H9 (cell line): Measurements from ENCODE around the gene PRSS21. TPM values are rescaled to one million over a fixed set of nuclear protein-coding genes. Genes with fewer than 3 reads are reported as not detected.

Experiments used
- DNase-seq: peaks from one replicate; pipeline ENCODE4 v3.0.0-alpha.2; 2017
- H2AFZ ChIP-seq: one replicate; pipeline ENCODE4 v1.6.1; 2013; ENCODE audit warnings: mild to moderate bottlenecking, low read length, control low read depth, moderate library complexity
- H2AK5ac ChIP-seq: 2 replicates; pipeline ENCODE4 v1.6.1; 2013; ENCODE audit warnings: low read length, control low read depth, mixed read lengths; ENCODE audit not compliant: insufficient read length
- H2BK120ac ChIP-seq: one replicate; pipeline ENCODE4 v1.6.1; 2013; ENCODE audit warnings: low read depth, mild to moderate bottlenecking, low read length, control low read depth, inconsistent platforms; ENCODE audit not compliant: poor library complexity, severe bottlenecking
- H2BK12ac ChIP-seq: 2 replicates; pipeline ENCODE4 v1.6.1; 2013; ENCODE audit warnings: low read length, control low read depth, mixed read lengths, low read depth; ENCODE audit not compliant: insufficient read length
- H2BK15ac ChIP-seq: 2 replicates; pipeline ENCODE4 v1.6.1; 2013; ENCODE audit warnings: low read depth, low read length, control low read depth
- H2BK20ac ChIP-seq: one replicate; pipeline ENCODE4 v1.6.1; 2013; ENCODE audit warnings: low read depth, mild to moderate bottlenecking, low read length, control low read depth, inconsistent platforms; ENCODE audit not compliant: poor library complexity, severe bottlenecking
- H2BK5ac ChIP-seq: 2 replicates; pipeline ENCODE4 v1.6.1; 2013; ENCODE audit warnings: low read length, control low read depth, mixed read lengths; ENCODE audit not compliant: insufficient read length
- H3K14ac ChIP-seq: 2 replicates; pipeline ENCODE4 v1.6.1; 2013; ENCODE audit warnings: low read length, control low read depth; ENCODE audit not compliant: insufficient read depth
- H3K18ac ChIP-seq: 2 replicates; pipeline ENCODE4 v1.6.1; 2013; ENCODE audit warnings: low read depth, mild to moderate bottlenecking, mixed read lengths, low read length, control low read depth; ENCODE audit not compliant: insufficient read length
- H3K23ac ChIP-seq: 2 replicates; pipeline ENCODE4 v1.6.1; 2013; ENCODE audit warnings: low read length, control low read depth, mixed read lengths, low read depth; ENCODE audit not compliant: insufficient read length
- H3K23me2 ChIP-seq: 2 replicates; pipeline ENCODE4 v1.6.1; 2013; ENCODE audit warnings: low read depth, mild to moderate bottlenecking, mixed read lengths, low read length, control low read depth; ENCODE audit not compliant: insufficient read length, poor library complexity, severe bottlenecking
- H3K27ac ChIP-seq: 2 replicates; pipeline ENCODE4 v1.5.1; 2013; ENCODE audit warnings: low read length, control low read depth, mixed read lengths, low read depth; ENCODE audit not compliant: insufficient read length
- H3K27me3 ChIP-seq: 2 replicates; pipeline ENCODE4 v1.6.1; 2013; ENCODE audit warnings: low read length, control low read depth, inconsistent platforms; ENCODE audit not compliant: insufficient read depth
- H3K4ac ChIP-seq: 2 replicates; pipeline ENCODE4 v1.6.1; 2013; ENCODE audit warnings: low read depth, mild to moderate bottlenecking, control low read depth, inconsistent platforms, low read length, moderate library complexity
- H3K4me1 ChIP-seq: 2 replicates; pipeline ENCODE4 v1.6.1; 2013; ENCODE audit warnings: low read length, control low read depth, inconsistent platforms; ENCODE audit not compliant: insufficient read depth
- H3K4me2 ChIP-seq: 2 replicates; pipeline ENCODE4 v1.6.1; 2013; ENCODE audit warnings: low read length, control low read depth, mixed read lengths; ENCODE audit not compliant: insufficient read length, insufficient read depth
- H3K56ac ChIP-seq: 2 replicates; pipeline ENCODE4 v1.6.1; 2013; ENCODE audit warnings: low read depth, mild to moderate bottlenecking, mixed read lengths, low read length, control low read depth; ENCODE audit not compliant: insufficient read length
- H3K79me1 ChIP-seq: 2 replicates; pipeline ENCODE4 v1.6.1; 2013; ENCODE audit warnings: low read depth, mild to moderate bottlenecking, moderate library complexity, low read length, control low read depth, inconsistent platforms; ENCODE audit not compliant: insufficient read depth, poor library complexity, severe bottlenecking
- H3K79me2 ChIP-seq: 2 replicates; pipeline ENCODE4 v1.6.1; 2013; ENCODE audit warnings: low read length, control low read depth, inconsistent platforms; ENCODE audit not compliant: insufficient read depth
- H3K9ac ChIP-seq: 2 replicates; pipeline ENCODE4 v1.6.1; 2013; ENCODE audit warnings: low read length, control low read depth, mixed read lengths; ENCODE audit not compliant: insufficient read length; ENCODE audit errors: extremely low read depth
- H3K9me3 ChIP-seq: one replicate; pipeline ENCODE4 v1.6.1; 2013; ENCODE audit warnings: low read depth, low read length, inconsistent platforms; ENCODE audit not compliant: control insufficient read depth
- H3T11ph ChIP-seq: one replicate; pipeline ENCODE4 v1.6.1; 2013; ENCODE audit warnings: mild to moderate bottlenecking, low read length, control low read depth, inconsistent platforms
- H4K20me1 ChIP-seq: one replicate; pipeline ENCODE4 v1.6.1; 2013; ENCODE audit not compliant: control insufficient read depth, insufficient read length, insufficient read depth
- H4K5ac ChIP-seq: 2 replicates; pipeline ENCODE4 v1.6.1; 2013; ENCODE audit warnings: low read depth, mild to moderate bottlenecking, mixed read lengths, low read length, control low read depth; ENCODE audit not compliant: insufficient read length
- H4K8ac ChIP-seq: replicated peaks from 2 replicates; pipeline ENCODE4 v1.6.1; 2013; ENCODE audit warnings: low read length, control low read depth, mixed read lengths, low read depth; ENCODE audit not compliant: insufficient read length
- H4K91ac ChIP-seq: 2 replicates; pipeline ENCODE4 v1.6.1; 2013; ENCODE audit warnings: low read depth, mild to moderate bottlenecking, moderate library complexity, mixed read lengths, low read length, control low read depth; ENCODE audit not compliant: insufficient read length
- H3K27ac Mint-ChIP-seq, 3 experiments: 2 replicates in 2 of 3; 3 replicates in 1 of 3; pipeline ENCODE4 v1.8.0; 2020 to 2021; ENCODE audit warnings: mixed read lengths in 3 of 3, mild to moderate bottlenecking in 1 of 3, moderate library complexity in 1 of 3
- H3K27me3 Mint-ChIP-seq: 2 replicates; pipeline ENCODE4 v1.8.0; 2021; ENCODE audit warnings: low read depth, mild to moderate bottlenecking, moderate library complexity, mixed read lengths
- H3K36me3 Mint-ChIP-seq, 3 experiments: 2 replicates in 2 of 3; 3 replicates in 1 of 3; pipeline ENCODE4 v1.8.0; 2020 to 2021; ENCODE audit warnings: low read depth in 3 of 3, mixed read lengths in 3 of 3; ENCODE audit not compliant: insufficient read depth in 1 of 3
- H3K4me1 Mint-ChIP-seq, 2 experiments: 2 replicates each; pipeline ENCODE4 v1.8.0; 2020; ENCODE audit warnings: mixed read lengths in 2 of 2
- H3K4me3 Mint-ChIP-seq, 2 experiments: 2 replicates in 1 of 2; 3 replicates in 1 of 2; pipeline ENCODE4 v1.8.0; 2020 to 2021; ENCODE audit warnings: mild to moderate bottlenecking in 2 of 2, mixed read lengths in 2 of 2, moderate library complexity in 1 of 2
- H3K9me3 Mint-ChIP-seq, 2 experiments: 2 replicates in 1 of 2; 3 replicates in 1 of 2; pipeline ENCODE4 v1.8.0; 2020; ENCODE audit warnings: mild to moderate bottlenecking in 2 of 2, mixed read lengths in 2 of 2, moderate library complexity in 1 of 2
- WGBS: extraction: QIAGEN DNeasy Blood & Tissue Kit; methylation state at CpG from one replicate; pipeline ENCODE4 v1.1.7; 2013; ENCODE audit warnings: missing lambda C conversion rate, low lambda C conversion rate, mixed read lengths; ENCODE audit not compliant: insufficient read length; ENCODE audit errors: extremely low coverage; 5-methylcytosine and 5-hydroxymethylcytosine counted together
- total RNA-seq: library from RNA; stranded (reverse); gene quantifications from 2 replicates; pipeline ENCODE4 v1.2.1, GENCODE V29; 2021
- TF ChIP-seq, protein P1 (sequence below): fragments of 200-600 bp; sonication (generic); conservative IDR thresholded peaks from 3 replicates; pipeline ENCODE4 v1.8.0; 2021; ENCODE audit warnings: antibody characterized with exemption, mild to moderate bottlenecking

Gene PRSS21
- total RNA-seq, 1 experiment from 2014 or later, result not detected

GRCh38 chr16:2819939-2820835, 3.1 kb downstream of the PRSS21 start:
- no peaks in the 10 kb centered on the region for H3K79me2 ChIP-seq
- no peak overlapping the region for H3K14ac ChIP-seq
- no peak overlapping the region for H3K56ac ChIP-seq
- TF ChIP-seq, protein P1, sequence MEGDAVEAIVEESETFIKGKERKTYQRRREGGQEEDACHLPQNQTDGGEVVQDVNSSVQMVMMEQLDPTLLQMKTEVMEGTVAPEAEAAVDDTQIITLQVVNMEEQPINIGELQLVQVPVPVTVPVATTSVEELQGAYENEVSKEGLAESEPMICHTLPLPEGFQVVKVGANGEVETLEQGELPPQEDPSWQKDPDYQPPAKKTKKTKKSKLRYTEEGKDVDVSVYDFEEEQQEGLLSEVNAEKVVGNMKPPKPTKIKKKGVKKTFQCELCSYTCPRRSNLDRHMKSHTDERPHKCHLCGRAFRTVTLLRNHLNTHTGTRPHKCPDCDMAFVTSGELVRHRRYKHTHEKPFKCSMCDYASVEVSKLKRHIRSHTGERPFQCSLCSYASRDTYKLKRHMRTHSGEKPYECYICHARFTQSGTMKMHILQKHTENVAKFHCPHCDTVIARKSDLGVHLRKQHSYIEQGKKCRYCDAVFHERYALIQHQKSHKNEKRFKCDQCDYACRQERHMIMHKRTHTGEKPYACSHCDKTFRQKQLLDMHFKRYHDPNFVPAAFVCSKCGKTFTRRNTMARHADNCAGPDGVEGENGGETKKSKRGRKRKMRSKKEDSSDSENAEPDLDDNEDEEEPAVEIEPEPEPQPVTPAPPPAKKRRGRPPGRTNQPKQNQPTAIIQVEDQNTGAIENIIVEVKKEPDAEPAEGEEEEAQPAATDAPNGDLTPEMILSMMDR, result no peak
- no peak overlapping the region for H3K27ac ChIP-seq
- H3K9me3 ChIP-seq, result no peaks in the 10 kb centered on the region
- no peaks in the 10 kb centered on the region for H3K79me1 ChIP-seq
- no peak overlapping the region for H2AFZ ChIP-seq
- no peak overlapping the region for H2BK20ac ChIP-seq
- no peaks in the 10 kb centered on the region for H4K20me1 ChIP-seq
- H3K9ac ChIP-seq, result no peak overlapping the region
- H3K23ac ChIP-seq, result no peak overlapping the region
- Mint-ChIP-seq H3K9me3 (no peaks in the 10 kb centered on the region), H3K4me1 (no peaks in the 10 kb centered on the region), H3K4me3 (no peak overlapping the region), H3K27me3 (no peaks in the 10 kb centered on the region), H3K36me3 (no peaks in the 10 kb centered on the region; a peak in 1 of 7 replicates), H3K27ac (no peak overlapping the region)
- no peak overlapping the region for H2BK12ac ChIP-seq
- H2BK120ac ChIP-seq, result no peak overlapping the region
- H4K91ac ChIP-seq, result no peak overlapping the region
- no peak overlapping the region for H4K8ac ChIP-seq
- no peak overlapping the region for H3T11ph ChIP-seq
- H2BK5ac ChIP-seq, result no peak overlapping the region
- H2AK5ac ChIP-seq, result no peak overlapping the region
- H3K23me2 ChIP-seq, result no peaks in the 10 kb centered on the region
- H3K18ac ChIP-seq, result no peak overlapping the region
- no peak overlapping the region for H3K4ac ChIP-seq
- no CpG with 5 or more reads among the region's 17 CpGs for WGBS
- H3K4me1 ChIP-seq, result no peaks in the 10 kb centered on the region
- H3K27me3 ChIP-seq, result no peaks in the 10 kb centered on the region
- no peak overlapping the region for H2BK15ac ChIP-seq
- no peak overlapping the region for H4K5ac ChIP-seq
- no peak overlapping the region for H3K4me2 ChIP-seq
- DNase-seq, result no peak
